HepG2 (cell line): ENCODE data around the gene PPCDC.

Experiments
- TF ChIP-seq, protein P1 (sequence below): sonication (generic); formaldehyde crosslinking; IDR thresholded peaks from 2 replicates; pipeline ENCODE4 v1.8.1; 2023; ENCODE audit warnings: mild to moderate bottlenecking, missing genetic modification reagents
- TF ChIP-seq, protein P2 (sequence below): sonication (generic); formaldehyde crosslinking; IDR thresholded peaks from 2 replicates; pipeline ENCODE4 v1.5.0; 2020; ENCODE audit warnings: missing genetic modification reagents

- TF ChIP-seq, protein P1, sequence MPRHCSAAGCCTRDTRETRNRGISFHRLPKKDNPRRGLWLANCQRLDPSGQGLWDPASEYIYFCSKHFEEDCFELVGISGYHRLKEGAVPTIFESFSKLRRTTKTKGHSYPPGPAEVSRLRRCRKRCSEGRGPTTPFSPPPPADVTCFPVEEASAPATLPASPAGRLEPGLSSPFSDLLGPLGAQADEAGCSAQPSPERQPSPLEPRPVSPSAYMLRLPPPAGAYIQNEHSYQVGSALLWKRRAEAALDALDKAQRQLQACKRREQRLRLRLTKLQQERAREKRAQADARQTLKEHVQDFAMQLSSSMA (CRISPR knock-in tag) = peak; percentile 44; the same call in 1 of the 2 replicates
- TF ChIP-seq, protein P2, sequence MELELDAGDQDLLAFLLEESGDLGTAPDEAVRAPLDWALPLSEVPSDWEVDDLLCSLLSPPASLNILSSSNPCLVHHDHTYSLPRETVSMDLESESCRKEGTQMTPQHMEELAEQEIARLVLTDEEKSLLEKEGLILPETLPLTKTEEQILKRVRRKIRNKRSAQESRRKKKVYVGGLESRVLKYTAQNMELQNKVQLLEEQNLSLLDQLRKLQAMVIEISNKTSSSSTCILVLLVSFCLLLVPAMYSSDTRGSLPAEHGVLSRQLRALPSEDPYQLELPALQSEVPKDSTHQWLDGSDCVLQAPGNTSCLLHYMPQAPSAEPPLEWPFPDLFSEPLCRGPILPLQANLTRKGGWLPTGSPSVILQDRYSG (CRISPR knock-in tag) = no peak
These were observed 19.5 kb downstream of the PPCDC start for GRCh38 chr15:75042730-75043508.
